Measurements from ENCODE around the gene ZNF750. TPM values are rescaled to one million over a fixed set of nuclear protein-coding genes. Genes with fewer than 3 reads are reported as not detected.

ZNF750 gene
- total and polyA plus RNA-seq, 2 donors (not counting 3 experiments of a cell fraction or from before 2014, with no cell fraction given), result 0.15 to 0.80 TPM

GRCh38 chr17:82838386-82839063 lies 1.3 kb downstream of the ZNF750 start:
- POLR2A ChIA-PET, result no interaction called here
- dilution Hi-C loops (cut with MboI; ENCODE audit: extremely low pct_ligation_motif_present, low sequenced_read_pairs) (no loop called here), intact Hi-C loops (cut with micrococcal nuclease) (no loop called here)
- FAIRE-seq, result no peak
- no peaks in the 10 kb centered on the region for H3K9me1 ChIP-seq (replicated peaks; ENCODE audit: control insufficient read depth, extremely low read depth, insufficient read depth, low read length)
- H3K27ac ChIP-seq (ENCODE audit: insufficient read depth, low read depth, low read length), result no peak overlapping the region
- no peaks in the 10 kb centered on the region for H3K27me3 ChIP-seq (ENCODE audit: control insufficient read depth in 2 of 2, insufficient read depth in 2 of 2, low read length in 2 of 2)
- H2AFZ ChIP-seq (ENCODE audit: low read depth, low read length), result no peak overlapping the region
- H3K4me2 ChIP-seq (ENCODE audit: insufficient read depth, low read length), result no peak overlapping the region
- H3K9me3 ChIP-seq (replicated peaks; ENCODE audit: control insufficient read depth, insufficient read depth, low read length), result no peaks in the 10 kb centered on the region
- CTCF ChIA-PET, result interaction anchor here (0.8 to 2.4 kb wide), 5 partner anchors 10 to 79 kb away, joined by 3 to 8 read pairs (median 4); no protein-coding TSS in a partner anchor
- H3K4me1 ChIP-seq (ENCODE audit: control insufficient read depth, extremely low read depth, insufficient read depth, low read length), result no peaks in the 10 kb centered on the region
- no peaks in the 10 kb centered on the region for H4K20me1 ChIP-seq (replicated peaks; ENCODE audit: control insufficient read depth, extremely low read depth, insufficient read depth, low read length)
- TF ChIP-seq, protein P1, sequence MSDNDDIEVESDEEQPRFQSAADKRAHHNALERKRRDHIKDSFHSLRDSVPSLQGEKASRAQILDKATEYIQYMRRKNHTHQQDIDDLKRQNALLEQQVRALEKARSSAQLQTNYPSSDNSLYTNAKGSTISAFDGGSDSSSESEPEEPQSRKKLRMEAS (IDR thresholded peaks at IDR 0.05; ENCODE audit: insufficient read depth, insufficient read length), result no peak
- TF ChIP-seq MYC (IDR thresholded peaks at IDR 0.05; ENCODE audit: low read depth, low read length) (no peak), JUN (IDR thresholded peaks at IDR 0.05; ENCODE audit: borderline replicate concordance, insufficient read depth, insufficient read length, low read depth) (no peak), GATA2 (IDR thresholded peaks at IDR 0.05; ENCODE audit: insufficient read depth, insufficient read length, low read depth, low read length) (no peak), POLR2A (IDR thresholded peaks at IDR 0.05; ENCODE audit: low read depth, low read length) (no peak), EZH2 (IDR thresholded peaks at IDR 0.05; ENCODE audit: borderline replicate concordance, low read depth, low read length, severe bottlenecking) (no peak)
- TF ChIP-seq, protein P2, sequence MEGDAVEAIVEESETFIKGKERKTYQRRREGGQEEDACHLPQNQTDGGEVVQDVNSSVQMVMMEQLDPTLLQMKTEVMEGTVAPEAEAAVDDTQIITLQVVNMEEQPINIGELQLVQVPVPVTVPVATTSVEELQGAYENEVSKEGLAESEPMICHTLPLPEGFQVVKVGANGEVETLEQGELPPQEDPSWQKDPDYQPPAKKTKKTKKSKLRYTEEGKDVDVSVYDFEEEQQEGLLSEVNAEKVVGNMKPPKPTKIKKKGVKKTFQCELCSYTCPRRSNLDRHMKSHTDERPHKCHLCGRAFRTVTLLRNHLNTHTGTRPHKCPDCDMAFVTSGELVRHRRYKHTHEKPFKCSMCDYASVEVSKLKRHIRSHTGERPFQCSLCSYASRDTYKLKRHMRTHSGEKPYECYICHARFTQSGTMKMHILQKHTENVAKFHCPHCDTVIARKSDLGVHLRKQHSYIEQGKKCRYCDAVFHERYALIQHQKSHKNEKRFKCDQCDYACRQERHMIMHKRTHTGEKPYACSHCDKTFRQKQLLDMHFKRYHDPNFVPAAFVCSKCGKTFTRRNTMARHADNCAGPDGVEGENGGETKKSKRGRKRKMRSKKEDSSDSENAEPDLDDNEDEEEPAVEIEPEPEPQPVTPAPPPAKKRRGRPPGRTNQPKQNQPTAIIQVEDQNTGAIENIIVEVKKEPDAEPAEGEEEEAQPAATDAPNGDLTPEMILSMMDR (IDR thresholded peaks at IDR 0.05; ENCODE audit: extremely low read depth in 1 of 2, insufficient read depth in 1 of 2, low read depth in 1 of 2, low read length in 2 of 2), result no peak
- H3K36me3 ChIP-seq (ENCODE audit: control insufficient read depth in 2 of 2, extremely low read depth in 1 of 2, insufficient read depth in 2 of 2, low read length in 2 of 2), result no peaks in the 10 kb centered on the region
- H3K79me2 ChIP-seq (ENCODE audit: control insufficient read depth, insufficient read depth, low read length), result no peaks in the 10 kb centered on the region
- no TSS peak for BruUV-seq (replicated peaks)
- no peak overlapping the region for H3K9ac ChIP-seq (replicated peaks; ENCODE audit: extremely low read depth, insufficient read depth, low read length)
- no peak overlapping the region for H3K4me3 ChIP-seq (replicated peaks in 1 of 3; ENCODE audit: insufficient read depth in 1 of 3, low read depth in 1 of 3, low read length in 3 of 3)
- no peak for DNase-seq (ENCODE audit: low read depth, low spot score)
